ENCODE measurements around the gene NFATC1. TPM values are rescaled to one million over a fixed set of nuclear protein-coding genes. Genes with fewer than 3 reads are reported as not detected.

NFATC1 gene
- total and polyA plus RNA-seq, 5 donors: 14.7 to 25.3 (median 20.3) TPM

DNA sequence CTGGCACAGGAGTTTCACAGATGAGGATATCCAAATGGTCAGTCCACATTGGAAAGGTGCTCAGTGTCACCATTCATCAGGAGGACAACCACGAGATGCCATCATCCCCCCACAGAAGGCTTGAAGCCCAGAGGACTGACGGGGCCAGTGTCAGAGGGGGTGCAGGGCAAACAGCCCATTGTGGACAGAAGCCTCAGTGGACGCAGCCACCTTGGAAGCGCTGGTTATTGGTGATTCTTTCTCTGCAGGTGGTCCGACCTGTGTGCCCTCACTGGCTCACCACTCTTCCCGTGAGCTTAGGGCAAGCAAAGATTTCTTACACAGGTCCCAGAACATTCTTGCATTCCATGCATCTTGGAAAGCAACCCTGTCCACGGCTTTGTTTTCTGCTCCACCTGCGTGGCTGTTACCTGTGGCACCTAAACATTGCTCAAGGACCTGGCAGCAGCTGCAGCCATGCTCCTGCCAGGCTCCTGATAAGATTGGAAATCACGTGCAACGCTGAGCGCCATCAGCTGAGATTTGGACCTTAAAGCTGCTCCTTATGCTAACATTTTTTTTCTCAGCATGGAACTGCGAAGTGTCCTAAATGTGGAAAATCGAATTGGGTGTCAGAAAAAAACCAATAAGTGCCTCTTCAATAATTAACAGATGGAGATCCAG is 172.9 kb downstream of the NFATC1 start:
- H3K27ac ChIP-seq (ENCODE audit: low read length): no peak overlapping the region
- WGBS: 89% methylated on average over 13 of the region's 13 CpGs
- intact Hi-C loops (cut with DNase I): no loop called here
- DNase-seq (peak in 2 of 3 donors; percentile 5 to 32), ATAC-seq (no peak)
- H3K9me3 ChIP-seq (ENCODE audit: control insufficient read depth, low read length): peaks cover 3% of the 10 kb centered on the region
- H3K4me1 ChIP-seq (ENCODE audit: control insufficient read depth, insufficient read depth, low read length): no peaks in the 10 kb centered on the region
- H3K4me3 ChIP-seq (ENCODE audit: low read length): no peak overlapping the region
- no peaks in the 10 kb centered on the region for H3K27me3 ChIP-seq (ENCODE audit: control insufficient read depth, insufficient read depth)

DNA sequence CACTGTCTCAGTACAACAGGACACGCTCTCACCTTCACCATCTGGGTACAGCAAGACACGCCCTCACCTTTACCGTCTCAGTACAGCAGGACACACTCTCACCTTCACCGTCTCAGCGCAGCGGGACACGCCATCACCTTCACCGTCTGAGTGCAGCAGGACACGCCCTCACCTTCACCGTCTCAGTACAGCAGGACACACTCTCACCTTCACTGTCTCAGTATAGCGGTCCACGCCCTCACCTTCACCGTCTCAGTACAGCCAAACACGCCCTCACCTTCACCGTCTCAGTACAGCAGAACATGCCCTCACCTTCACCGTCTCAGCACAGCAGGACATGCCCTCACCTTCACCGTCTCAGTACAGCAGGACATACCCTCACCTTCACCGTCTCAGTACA is 174.0 kb downstream of the NFATC1 start:
- no peaks in the 10 kb centered on the region for H3K4me1 ChIP-seq (ENCODE audit: control insufficient read depth, insufficient read depth, low read length)
- H3K9me3 ChIP-seq (ENCODE audit: control insufficient read depth, low read length): peaks cover 3% of the 10 kb centered on the region
- no peaks in the 10 kb centered on the region for H3K27me3 ChIP-seq (ENCODE audit: control insufficient read depth, insufficient read depth)
- no peak overlapping the region for H3K27ac ChIP-seq (ENCODE audit: low read length)
- intact Hi-C loops (cut with DNase I): no loop called here
- DNase-seq: peak in 2 of 3 donors; percentile 7 to 22
- WGBS: 94% methylated on average over 18 of the region's 18 CpGs
- no peak for ATAC-seq
- H3K4me3 ChIP-seq (ENCODE audit: low read length): no peak overlapping the region

DNA sequence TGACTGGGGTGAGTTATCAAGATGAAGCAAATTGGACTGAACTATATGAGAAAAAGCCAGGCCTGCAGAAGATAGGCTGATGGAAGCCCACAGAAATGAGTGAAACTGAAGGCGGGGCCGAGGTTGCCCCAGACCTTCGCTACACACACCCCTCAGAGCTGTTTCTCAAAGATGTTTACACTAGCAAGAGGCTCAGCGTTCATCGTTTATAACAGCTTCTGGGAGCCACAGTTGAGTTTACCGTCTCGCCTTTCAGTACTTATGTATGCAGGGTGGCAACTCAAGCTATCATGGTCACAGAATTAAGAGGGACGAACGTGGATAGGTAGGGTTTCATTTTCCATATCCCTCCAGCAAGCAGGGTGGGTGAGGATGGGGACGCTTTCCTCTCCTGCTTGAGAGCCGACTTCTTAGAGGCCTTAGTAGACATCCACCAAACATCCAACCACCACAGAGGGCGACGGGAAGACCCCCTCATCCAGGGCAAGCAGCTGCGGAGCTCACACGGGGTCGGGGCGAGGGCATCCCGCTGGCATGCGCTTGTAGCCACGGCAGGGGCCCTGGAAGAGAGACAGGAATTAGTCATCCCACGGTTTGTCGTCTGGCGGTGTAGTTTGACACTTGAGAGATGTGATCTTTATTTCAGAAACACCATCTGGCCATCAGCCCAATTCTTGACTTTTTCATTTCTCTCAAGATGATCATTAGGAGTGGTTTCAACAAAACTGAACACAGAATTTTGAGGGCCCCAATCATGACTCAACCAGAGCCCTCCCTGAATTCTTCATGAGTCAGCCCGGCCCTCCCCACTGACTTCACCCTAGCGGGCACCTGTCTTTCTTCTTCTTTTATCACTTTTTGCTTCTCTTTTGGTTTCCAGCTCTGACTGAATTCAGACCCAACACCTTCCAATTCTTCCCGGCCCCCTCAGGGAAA is 174.8 kb downstream of the NFATC1 start:
- intact Hi-C loops (cut with DNase I): no loop called here
- Histone ChIP-seq H3K4me3 (ENCODE audit: low read length) (no peak overlapping the region), H3K27me3 (ENCODE audit: control insufficient read depth, insufficient read depth) (no peaks in the 10 kb centered on the region), H3K4me1 (ENCODE audit: control insufficient read depth, insufficient read depth, low read length) (no peaks in the 10 kb centered on the region), H3K27ac (ENCODE audit: low read length) (no peak overlapping the region), H3K9me3 (ENCODE audit: control insufficient read depth, low read length) (peaks cover 3% of the 10 kb centered on the region)
- DNase-seq (peak in 1 of 3 donors; percentile 52), ATAC-seq (no peak)
- WGBS: 75% methylated on average over 26 of the region's 26 CpGs

DNA sequence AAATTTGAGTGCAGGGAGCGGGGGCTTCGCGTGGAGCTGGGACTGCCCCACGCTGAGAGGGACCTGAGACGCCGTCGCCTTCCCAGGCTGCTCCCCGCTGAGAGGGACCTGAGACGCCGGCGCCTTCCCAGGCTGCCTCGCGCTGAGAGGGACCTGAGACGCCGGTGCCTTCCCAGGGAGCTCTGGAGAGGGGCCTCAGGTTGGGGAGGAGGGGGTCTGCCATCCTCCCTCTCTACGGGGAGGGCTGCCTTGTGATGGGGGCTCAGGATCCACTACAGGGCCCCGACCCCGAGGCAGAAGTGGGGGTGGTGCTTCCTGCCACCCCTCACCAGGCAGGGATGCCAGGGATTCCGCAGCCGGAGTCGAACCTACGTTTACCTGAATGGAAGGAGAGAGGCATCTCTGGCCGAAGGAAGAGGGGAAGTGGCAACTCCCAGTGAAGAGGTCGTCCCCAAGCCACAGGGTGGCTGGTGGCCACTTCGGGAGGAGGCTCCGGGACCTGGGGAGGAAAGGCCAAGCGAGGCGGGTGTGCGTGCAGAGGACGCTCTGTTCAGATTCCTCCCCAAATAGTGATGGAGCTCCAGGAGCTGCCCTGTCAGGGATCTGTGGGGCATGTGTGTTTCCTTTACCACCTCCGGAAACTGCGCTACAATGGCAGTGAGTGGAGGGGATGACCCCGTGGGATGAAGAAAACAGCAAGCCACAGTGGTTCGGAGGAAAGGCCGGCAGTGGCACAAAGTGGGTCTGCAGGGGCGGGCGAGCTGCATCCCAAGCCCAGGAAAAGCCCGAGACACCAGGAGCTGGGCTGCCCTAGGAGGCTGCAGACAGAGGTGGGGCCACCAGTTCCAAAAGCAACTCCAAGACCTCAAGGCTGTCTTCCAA is 175.7 kb downstream of the NFATC1 start:
- H3K27ac ChIP-seq (ENCODE audit: low read length): no peak overlapping the region
- H3K4me3 ChIP-seq (ENCODE audit: low read length): no peak overlapping the region
- H3K4me1 ChIP-seq (ENCODE audit: control insufficient read depth, insufficient read depth, low read length): no peaks in the 10 kb centered on the region
- DNase-seq: peak in 2 of 3 donors; percentile 36 to 39
- H3K9me3 ChIP-seq (ENCODE audit: control insufficient read depth, low read length): peaks cover 3% of the 10 kb centered on the region
- intact Hi-C loops (cut with DNase I): no loop called here
- no peak for ATAC-seq
- 90% methylated on average over 38 of the region's 38 CpGs for WGBS
- H3K27me3 ChIP-seq (ENCODE audit: control insufficient read depth, insufficient read depth): no peaks in the 10 kb centered on the region

DNA sequence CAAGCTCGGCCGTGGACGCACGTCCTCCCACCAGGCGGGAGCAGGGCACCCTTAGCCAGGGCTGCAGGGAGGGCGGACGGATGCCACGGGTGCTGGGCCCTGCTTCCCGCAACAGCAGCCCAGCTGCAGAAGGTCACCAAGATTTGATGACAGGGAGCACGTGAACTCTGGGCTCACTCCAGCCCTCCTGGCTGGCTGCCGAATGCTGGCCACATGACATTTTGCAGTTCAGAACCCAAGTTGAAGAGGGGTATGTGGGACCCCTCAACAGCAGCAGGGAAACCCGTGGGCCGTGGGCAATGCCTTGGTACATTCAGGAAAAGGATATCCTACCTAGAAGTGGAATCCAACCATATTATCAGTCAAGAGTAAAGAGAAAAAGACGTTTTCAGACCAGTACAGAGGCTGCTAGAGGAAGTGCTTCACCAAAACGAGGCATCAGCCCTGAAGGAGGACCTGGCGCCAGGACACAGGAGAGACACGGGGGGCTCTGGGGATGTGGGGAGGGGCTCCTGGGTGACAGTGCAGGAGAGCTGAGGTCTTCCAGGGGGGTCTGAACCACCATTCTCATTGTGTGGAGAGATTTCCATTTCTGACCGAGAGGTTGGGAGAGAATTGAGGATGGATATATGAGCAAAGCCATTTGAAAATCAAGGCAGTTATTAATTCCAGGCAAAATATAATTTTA is 176.5 kb downstream of the NFATC1 start:
- DNase-seq (peak in 2 of 3 donors; percentile 61 to 82), ATAC-seq (no peak)
- 66% methylated on average over 18 of the region's 18 CpGs for WGBS
- H3K27me3 ChIP-seq (ENCODE audit: control insufficient read depth, insufficient read depth): no peaks in the 10 kb centered on the region
- no peak overlapping the region for H3K27ac ChIP-seq (ENCODE audit: low read length)
- no peak overlapping the region for H3K4me3 ChIP-seq (ENCODE audit: low read length)
- H3K9me3 ChIP-seq (ENCODE audit: control insufficient read depth, low read length): peaks cover 3% of the 10 kb centered on the region
- intact Hi-C loops (cut with DNase I): no loop called here
- H3K4me1 ChIP-seq (ENCODE audit: control insufficient read depth, insufficient read depth, low read length): peaks cover 2% of the 10 kb centered on the region

DNA sequence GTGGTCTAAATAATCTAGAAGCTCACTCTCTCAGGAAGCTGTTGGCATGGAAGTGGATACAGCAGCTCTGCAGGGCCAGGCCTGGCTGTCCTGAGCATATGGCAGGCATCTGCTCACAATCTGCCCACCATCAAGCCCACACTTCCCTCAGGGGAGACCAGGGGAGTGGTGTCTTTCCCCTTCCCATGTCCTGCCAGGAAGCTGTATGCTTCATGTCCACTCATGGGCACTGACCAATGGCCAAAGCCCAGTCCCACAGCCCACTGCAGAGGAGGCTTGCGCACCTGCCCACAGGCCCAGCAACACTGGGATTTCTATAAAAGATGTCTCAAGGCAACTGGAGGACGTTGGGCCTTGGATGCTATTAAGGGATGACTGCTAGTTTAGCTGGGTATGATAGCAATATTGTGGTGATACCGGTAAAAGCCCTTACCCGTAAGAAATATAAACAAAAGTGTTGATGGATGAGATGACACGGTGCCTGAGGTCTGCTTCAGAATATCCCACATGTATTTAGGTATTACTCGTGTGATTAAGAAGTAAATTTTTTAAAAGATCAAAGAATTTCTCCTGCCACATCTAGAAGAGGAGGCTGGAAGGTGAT is 177.2 kb downstream of the NFATC1 start:
- 90% methylated on average over 6 of the region's 6 CpGs for WGBS
- ATAC-seq (no peak), DNase-seq (peak in 1 of 3 donors; percentile 26)
- intact Hi-C loops (cut with DNase I): no loop called here
- Histone ChIP-seq H3K4me3 (ENCODE audit: low read length) (no peak overlapping the region), H3K27me3 (ENCODE audit: control insufficient read depth, insufficient read depth) (no peaks in the 10 kb centered on the region), H3K4me1 (ENCODE audit: control insufficient read depth, insufficient read depth, low read length) (peaks cover 7% of the 10 kb centered on the region), H3K9me3 (ENCODE audit: control insufficient read depth, low read length) (peaks cover 3% of the 10 kb centered on the region), H3K27ac (ENCODE audit: low read length) (no peak overlapping the region)

DNA sequence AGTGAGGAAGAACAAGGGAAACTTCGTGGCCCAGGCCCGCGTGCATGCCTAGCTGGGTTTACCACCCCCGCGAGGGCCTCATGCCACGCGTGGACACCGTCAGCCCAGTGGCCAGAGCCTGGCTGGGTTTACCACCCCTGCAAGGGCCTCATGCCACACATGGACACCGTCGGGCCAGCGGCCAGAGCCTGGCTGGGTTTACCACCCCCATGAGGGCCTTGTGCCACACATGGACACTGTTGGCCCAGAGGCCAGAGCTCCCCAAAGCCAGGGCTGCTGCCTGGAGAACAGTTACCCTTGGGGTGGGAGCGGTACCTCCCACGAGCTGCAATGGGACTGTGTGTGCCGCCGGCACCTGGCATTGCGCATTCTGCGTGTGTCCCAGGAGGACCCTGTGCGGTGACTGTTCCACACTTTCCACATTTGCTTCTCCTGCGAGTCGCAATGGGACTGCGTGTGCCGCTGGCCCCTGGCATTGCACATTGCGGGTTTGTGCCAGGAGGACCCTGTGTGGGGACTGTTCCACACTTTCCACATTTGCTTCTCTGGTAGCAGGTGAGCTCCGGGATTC is 178.3 kb downstream of the NFATC1 start:
- no peak overlapping the region for H3K4me3 ChIP-seq (ENCODE audit: low read length)
- WGBS: 97% methylated on average over 24 of the region's 24 CpGs
- H3K9me3 ChIP-seq (ENCODE audit: control insufficient read depth, low read length): peaks cover 3% of the 10 kb centered on the region
- peaks cover 9% of the 10 kb centered on the region for H3K4me1 ChIP-seq (ENCODE audit: control insufficient read depth, insufficient read depth, low read length)
- H3K27ac ChIP-seq (ENCODE audit: low read length): no peak overlapping the region
- H3K27me3 ChIP-seq (ENCODE audit: control insufficient read depth, insufficient read depth): no peaks in the 10 kb centered on the region
- ATAC-seq (no peak), DNase-seq (peak in 2 of 3 donors; percentile 39 to 49)
- intact Hi-C loops (cut with DNase I): no loop called here

DNA sequence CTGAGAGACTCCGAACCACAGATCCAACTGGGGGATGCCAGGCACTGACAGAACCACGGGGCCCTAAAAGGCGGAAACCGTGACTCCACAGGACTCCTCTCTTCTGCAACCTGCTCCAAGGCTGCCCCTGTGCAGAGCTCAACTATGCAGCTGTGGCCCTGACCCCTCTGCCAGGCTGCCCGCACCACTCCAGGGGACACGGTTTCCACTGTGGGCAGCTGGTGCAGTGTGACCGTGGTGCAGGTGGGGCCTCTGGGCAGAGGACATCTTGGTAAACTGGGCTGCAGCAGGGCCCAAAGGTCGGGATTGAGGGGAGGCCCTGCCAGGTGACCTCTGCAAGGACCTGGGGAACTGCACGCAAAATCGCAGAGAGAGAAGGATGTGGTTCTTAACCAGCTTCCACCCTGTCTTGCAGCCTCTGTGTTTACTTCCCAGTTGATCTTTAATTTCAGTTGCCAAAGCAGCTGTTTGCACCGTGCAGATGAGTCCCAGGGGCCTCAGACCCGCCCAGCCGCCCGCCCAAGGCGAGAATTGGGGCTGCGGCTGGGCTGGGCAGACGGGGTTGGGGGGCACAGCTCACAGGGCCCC is 179.3 kb downstream of the NFATC1 start:
- Histone ChIP-seq H3K9me3 (ENCODE audit: control insufficient read depth, low read length) (peaks cover 3% of the 10 kb centered on the region), H3K27ac (ENCODE audit: low read length) (no peak overlapping the region), H3K4me1 (ENCODE audit: control insufficient read depth, insufficient read depth, low read length) (peaks cover 9% of the 10 kb centered on the region), H3K4me3 (ENCODE audit: low read length) (no peak overlapping the region), H3K27me3 (ENCODE audit: control insufficient read depth, insufficient read depth) (no peaks in the 10 kb centered on the region)
- 72% methylated on average over 17 of the region's 17 CpGs for WGBS
- DNase-seq (peak in 2 of 3 donors; percentile 27 to 56), ATAC-seq (no peak)
- intact Hi-C loops (cut with DNase I): no loop called here

DNA sequence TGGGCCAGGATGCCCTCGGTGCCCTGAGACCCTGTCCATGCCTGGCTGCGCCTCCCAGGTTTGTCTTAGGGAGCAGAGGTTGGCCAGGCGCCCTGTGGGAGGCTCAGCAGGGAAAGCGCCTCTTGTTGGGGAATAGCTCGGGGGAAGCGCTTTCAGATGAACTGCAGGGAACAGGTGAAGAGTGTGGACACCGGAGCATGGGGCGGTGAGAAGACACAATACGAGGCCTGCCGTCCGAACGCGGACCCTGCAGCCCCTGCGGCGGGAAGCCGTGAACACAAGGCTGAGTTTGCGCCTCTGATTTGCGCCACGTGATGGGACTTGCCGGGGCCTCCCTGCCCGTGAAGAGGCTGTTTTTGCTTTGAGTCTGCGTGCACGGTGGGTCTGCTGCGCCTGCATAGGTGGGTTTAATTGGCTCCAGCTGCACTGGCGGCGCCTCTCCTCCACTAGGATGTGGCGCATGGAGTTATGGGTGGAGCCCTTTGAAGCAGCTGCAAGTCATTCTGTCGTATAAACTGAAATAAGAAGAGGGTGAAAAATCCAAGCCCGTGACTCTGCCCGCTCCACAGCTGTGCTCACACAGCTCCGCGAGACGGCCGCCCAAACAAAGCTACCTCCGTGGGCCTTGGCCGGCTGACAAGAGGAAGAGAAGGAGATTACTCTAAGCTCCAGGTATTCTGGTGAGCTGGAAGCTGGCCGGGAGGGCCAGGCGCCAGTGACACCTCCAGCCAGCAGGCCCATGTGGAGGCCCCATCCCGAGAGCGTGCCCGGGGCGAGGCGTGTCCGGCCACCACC is 180.4 kb downstream of the NFATC1 start:
- Histone ChIP-seq H3K9me3 (ENCODE audit: control insufficient read depth, low read length) (peaks cover 3% of the 10 kb centered on the region), H3K4me1 (ENCODE audit: control insufficient read depth, insufficient read depth, low read length) (peaks cover 9% of the 10 kb centered on the region), H3K27me3 (ENCODE audit: control insufficient read depth, insufficient read depth) (no peaks in the 10 kb centered on the region), H3K4me3 (ENCODE audit: low read length) (no peak overlapping the region), H3K27ac (ENCODE audit: low read length) (no peak overlapping the region)
- intact Hi-C loops (cut with DNase I): no loop called here
- ATAC-seq (peak; percentile 50 to 65), DNase-seq (peak; percentile 46 to 77 (median 75))
- WGBS: 63% methylated on average over 44 of the region's 44 CpGs
